Measurements from ENCODE around the gene TGFBR3L. TPM values are rescaled to one million over a fixed set of nuclear protein-coding genes. Genes with fewer than 3 reads are reported as not detected.

Gene TGFBR3L
- 0.37 and 0.78 TPM in 2 replicates for total RNA-seq

DNA sequence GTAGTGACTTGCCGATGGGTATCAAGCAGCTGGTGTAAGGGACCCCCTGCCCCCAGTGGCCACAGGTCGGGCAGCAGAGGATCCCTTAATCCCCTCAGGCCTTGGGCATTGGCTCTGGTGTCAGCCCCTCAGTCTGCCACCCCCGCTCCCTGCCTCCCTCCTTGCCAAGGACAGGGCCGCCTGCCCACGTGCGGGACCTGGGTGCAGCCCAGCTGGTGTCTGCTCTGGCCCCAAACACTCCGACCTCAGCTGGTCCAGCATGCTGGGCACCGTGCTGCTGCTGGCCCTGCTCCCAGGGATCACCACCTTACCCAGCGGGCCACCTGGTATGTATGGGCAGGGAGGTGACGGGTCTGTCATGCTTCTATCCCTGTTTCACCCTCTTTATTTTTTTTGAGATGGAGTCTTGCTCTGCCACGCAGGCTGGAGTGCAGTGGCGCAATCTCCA lies at the start of gene TGFBR3L:
Gene TGFBR3L (plus strand): TSS at position 233 of the 448 bp plus-strand sequence.

DNA sequence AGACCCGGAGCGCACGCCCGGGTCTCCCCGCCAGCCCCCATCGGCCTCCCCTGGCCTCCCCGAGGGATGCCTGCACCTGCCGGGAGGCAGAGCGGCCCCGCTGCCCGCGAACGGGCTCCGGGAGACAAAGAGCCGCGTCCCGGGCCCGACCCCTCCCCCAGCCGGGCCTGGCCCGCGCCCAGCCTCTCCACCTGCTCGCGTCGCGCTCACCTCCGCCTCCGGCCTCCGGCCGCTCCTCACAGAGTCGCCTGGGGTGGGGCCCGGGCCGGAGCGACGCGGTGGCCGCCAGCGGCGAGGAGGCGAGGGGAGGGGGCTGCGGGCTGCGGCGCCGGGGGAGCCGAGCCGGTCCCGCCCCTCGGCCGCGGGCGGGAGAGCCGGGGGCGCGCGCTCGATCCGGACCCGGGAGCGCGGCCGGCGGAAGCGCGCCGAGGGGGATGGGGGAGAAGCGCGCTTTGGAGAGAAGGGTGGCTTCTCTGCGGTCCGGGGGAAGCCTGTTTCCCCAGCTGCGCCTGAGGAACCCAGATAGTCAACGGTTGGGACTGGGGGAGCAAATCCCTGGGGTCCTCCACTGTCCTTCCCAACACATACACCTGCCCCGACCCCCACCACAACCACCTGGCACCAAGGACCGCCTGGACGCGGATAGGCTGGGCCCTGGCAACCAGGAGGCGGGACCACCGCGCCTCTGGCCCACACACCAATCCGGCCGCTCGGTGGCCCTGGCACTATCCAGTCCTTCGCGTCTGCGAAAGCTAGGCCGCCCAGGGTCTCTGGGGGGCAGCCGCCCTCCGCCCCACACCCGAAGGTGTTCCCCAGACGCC lies 40.3 kb upstream of the TGFBR3L start, which contains the start of gene PRR36:
Gene PRR36 (minus strand): TSS at position 315 of the 821 bp plus-strand sequence. CDS start 701 bp downstream, outside the sequence.

DNA sequence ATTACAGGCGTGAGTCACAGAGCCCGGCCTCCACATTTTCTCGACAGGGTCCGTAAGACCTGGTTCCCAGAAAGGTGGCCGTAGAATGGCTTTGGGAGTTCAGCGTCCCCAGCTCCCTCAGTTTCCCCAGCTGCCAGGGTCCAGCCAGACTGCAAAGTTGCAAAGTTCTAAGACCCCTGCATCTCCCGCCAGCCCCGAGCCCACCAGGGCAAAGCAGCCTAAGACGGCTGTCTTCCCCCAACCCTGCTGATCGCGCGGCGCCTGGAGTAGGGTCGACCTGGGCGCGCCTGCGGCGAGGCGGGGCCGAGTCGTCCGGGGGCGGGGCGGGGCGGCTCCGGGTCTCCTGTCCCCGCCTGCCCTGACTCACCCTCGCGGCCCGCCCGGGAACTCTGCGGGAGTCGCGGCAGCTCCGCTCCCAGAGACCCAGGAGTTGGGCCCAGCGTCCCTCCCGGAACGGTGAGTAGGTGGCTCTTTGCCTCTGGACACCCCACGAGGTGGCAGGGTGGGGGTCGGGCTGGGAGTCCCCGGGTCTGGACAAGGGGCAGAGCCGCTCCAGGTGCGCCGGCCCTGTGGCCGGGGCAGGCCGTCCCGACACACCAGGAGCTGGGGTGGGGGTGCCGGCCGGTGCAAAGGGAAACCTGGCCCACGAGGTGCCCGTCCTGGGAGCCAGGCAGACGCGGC lies 26.3 kb upstream of the TGFBR3L start, which contains the start of gene LRRC8E:
Gene LRRC8E (plus strand): TSS at position 366 of the 681 bp plus-strand sequence. CDS start 7,094 bp downstream, outside the sequence.

DNA sequence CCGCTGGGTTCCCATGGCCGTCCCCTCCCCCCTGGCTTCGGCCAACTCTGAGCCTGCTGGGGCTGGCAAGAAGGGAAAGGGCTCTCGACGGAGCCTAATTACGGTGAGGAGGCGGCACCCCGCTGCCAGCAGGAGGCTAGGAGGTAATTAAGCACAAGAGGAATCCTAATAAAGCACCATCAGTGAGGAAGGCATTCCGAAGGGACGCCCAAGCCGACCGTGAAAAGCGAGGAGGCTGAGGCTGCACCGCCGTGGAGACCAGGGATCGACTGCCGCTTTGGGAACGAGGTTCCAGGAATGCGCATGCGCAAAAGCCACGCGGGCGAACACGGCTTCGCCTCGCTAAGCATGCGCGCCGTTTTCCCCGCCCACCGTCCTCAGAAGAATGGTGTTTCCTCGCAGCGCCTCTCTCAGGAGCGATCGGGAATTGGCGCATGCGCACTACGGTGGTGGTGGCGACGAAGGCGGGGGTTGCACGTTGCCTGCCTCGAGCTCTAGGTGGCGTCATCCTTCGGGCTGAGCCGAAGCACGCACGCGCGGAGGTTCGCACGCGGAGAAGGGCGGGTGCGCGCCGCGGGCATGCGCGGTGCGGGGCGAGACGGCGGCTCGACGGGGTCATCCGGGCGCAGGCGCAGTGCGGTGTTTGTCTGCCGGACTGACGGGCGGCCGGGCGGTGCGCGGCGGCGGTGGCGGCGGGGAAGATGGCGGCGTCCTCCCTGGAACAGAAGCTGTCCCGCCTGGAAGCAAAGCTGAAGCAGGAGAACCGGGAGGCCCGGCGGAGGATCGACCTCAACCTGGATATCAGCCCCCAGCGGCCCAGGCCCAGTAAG lies 11.2 kb upstream of the TGFBR3L start, which contains the start of gene MAP2K7:
Gene MAP2K7 (plus strand): TSS at position 634 of the 830 bp plus-strand sequence. CDS start 68 bp downstream, at position 702.

DNA sequence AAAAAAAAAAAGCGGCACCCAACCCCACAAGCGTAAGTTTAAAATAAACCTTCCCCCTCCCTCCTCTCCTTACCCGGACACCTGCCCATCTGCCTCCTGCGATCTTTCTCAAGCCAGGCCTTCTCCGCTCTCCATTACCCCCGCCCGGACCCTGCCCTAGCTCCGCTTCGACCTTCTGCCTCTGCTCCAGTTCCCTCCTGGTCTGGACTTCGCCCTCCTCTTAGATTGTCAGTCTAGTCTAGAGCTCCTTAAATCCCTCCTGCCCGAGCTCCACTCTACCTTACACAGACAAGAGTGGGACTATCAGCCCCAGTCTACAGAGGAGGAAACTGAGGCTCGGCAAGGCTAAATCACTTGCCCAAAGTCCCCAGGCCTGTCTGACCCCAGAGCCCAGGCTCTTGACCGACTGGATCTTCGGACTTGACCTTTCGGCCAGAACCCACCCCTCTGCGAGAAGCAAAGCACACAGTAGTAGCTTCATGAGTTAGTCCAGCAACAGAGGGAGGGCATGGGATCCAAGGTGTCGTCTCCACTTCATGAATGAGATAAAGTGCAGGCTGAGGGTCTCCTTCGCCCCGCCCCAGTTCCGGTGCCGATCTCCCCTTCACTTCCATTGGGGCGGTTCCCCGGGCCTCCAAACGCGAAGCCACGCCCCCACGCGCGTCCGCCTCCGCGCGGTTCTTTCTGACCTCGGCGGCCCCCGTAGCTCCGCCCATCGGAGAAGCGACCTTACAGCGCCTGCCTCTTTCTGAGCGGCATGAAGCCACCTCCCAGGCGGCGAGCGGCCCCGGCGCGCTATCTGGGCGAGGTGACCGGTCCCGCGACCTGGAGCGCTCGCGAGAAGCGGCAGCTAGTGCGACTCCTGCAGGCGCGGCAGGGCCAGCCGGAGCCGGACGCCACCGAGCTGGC lies 5.2 kb downstream of the TGFBR3L start, which contains the start of gene SNAPC2:
Gene SNAPC2 (plus strand): TSS at position 729 of the 909 bp plus-strand sequence. CDS start 29 bp downstream, at position 758.

GRCh38 chr19:7926021-7926726 lies 11.5 kb downstream of the TGFBR3L start, which contains the start of gene CTXN1:
CTXN1 (minus strand) TSS chr19:7926135; CDS start chr19:7925538, 597 bp downstream.

GRCh38 chr19:7943444-7944176 lies 29.0 kb downstream of the TGFBR3L start, which contains the start of gene TIMM44:
TIMM44 (minus strand) TSS chr19:7943666; CDS start chr19:7943651, 15 bp downstream.

Other genes starting within 250 kb of the TGFBR3L start
- gene RETN, start 245.8 kb upstream of the TGFBR3L start, total RNA-seq = not detected in 2 replicates
- not detected in 2 replicates for gene MCEMP1, start 237.7 kb upstream of the TGFBR3L start, total RNA-seq
- 16.6 and 24.3 TPM in 2 replicates for gene TRAPPC5, start 234.0 kb upstream of the TGFBR3L start, total RNA-seq
- gene FCER2, start 212.7 kb upstream of the TGFBR3L start, total RNA-seq = not detected in 2 replicates
- gene CLEC4G, start 182.7 kb upstream of the TGFBR3L start, total RNA-seq = not detected in 2 replicates
- not detected in 2 replicates for gene CD209, start 167.3 kb upstream of the TGFBR3L start, total RNA-seq
- not detected in 2 replicates for gene CLEC4M, start 151.6 kb upstream of the TGFBR3L start, total RNA-seq
- gene EVI5L, start 84.6 kb upstream of the TGFBR3L start, total RNA-seq = 19.5 and 19.7 TPM in 2 replicates
- gene PRR36, start 40.4 kb upstream of the TGFBR3L start, total RNA-seq = not detected in 2 replicates
- gene LRRC8E, start 26.3 kb upstream of the TGFBR3L start, total RNA-seq = 5.1 and 6.2 TPM in 2 replicates
- gene MAP2K7, start 11.0 kb upstream of the TGFBR3L start, total RNA-seq = 8.5 and 14.1 TPM in 2 replicates
- 27.4 and 31.6 TPM in 2 replicates for gene SNAPC2, start 5.5 kb downstream of the TGFBR3L start, total RNA-seq
- gene CTXN1, start 11.3 kb downstream of the TGFBR3L start, total RNA-seq = 0.73 and 0.78 TPM in 2 replicates
- 51.6 and 53.3 TPM in 2 replicates for gene TIMM44, start 28.8 kb downstream of the TGFBR3L start, total RNA-seq
- 22.4 and 40.3 TPM in 2 replicates for gene ELAVL1, start 90.8 kb downstream of the TGFBR3L start, total RNA-seq
- not detected in 2 replicates for gene CCL25, start 137.9 kb downstream of the TGFBR3L start, total RNA-seq
- not detected in 2 replicates for gene FBN3, start 234.8 kb downstream of the TGFBR3L start, total RNA-seq

Data from subcutaneous preadipocyte (primary cell).